Activated CD4-positive, alpha-beta T cell treated with anti-CD3 and anti-CD28 coated beads, Interleukin-10, Interleukin-2, amounts not matched to agents 100 ng/mL and 50 ng/mL, durations not matched to agents 16 hours and 8 hours (primary cell): ENCODE results near the gene AASS.

Experiments used
- DNase-seq: peaks from one replicate; pipeline ENCODE4 v3.0.0-alpha.2; 2020

The AASS gene

DNA sequence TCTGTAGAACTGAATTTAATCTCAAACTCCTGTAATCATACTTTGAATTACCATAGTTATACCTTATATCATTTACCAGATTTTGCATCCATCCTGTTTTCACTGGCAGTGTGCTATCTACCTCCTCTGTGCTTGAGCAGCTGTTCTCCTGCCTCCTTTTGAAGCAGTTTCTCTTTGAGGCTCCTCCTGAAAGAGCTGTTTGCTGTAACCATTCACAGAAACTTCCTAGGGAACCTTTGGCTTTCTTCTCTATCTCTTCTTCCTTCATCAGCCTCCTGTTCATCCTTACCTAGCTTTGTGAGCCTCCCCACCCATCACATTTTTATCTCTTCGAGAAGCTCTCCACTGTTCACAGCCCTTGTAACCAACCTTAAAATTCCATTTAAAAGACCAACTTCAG is 108.2 kb downstream of the AASS start:
- DNase-seq, result no peak

DNA sequence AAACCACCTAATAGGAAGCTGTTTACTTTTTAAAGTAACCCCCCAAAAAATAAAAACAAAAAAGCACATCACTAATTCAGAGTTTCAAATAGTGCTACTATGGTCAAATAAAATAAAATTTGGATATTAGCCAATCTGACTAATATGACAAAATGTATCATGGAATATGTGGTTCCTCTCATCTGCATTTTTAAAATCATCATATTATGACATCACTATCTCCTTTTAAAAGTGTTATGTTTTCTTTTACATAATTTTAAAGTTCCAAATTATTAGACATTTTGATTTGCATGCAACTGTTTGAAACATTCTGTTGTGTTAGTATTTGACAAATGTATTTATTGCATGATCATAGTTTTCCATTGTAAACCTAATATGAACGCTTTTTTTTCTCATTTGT is 110.4 kb downstream of the AASS start:
- no peak for DNase-seq

DNA sequence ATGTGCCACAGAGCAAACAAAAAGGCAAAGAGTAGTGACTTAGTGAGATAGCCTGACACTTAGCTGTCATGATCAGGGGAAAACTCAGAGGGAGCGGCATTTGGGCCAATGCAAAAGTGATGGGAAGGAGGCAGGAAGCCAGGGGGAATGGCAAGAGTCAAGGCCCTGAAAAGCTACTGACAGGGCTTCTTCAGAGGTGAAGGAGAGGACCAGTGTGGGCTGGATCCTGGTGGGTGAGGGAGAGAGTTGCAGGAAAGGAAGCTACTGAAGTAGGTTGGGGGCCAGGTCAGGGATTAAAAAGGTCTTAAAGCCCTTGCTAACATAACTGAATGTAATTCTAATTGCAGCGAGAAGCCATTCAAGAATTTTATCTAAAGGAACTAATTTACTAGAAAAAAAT is 117.0 kb downstream of the AASS start:
- DNase-seq, result no peak
